DOHH2 (cell line): ENCODE measurements around the gene MEGF10.

Source experiments
- H3F3A ChIP-seq: fragments of 200-600 bp; sonication (generic), shearing (Covaris generic); 2 replicates; pipeline ENCODE4 v1.6.0; 2016; ENCODE audit warnings: antibody characterized with exemption, mild to moderate bottlenecking; ENCODE audit not compliant: control insufficient read depth, insufficient read depth
- H3K27ac ChIP-seq: fragments of 200-600 bp; sonication (generic); 2 replicates; pipeline ENCODE4 v1.5.1; 2014; ENCODE audit warnings: low read depth, mild to moderate bottlenecking, low read length, moderate library complexity
- H3K27me3 ChIP-seq: fragments of 200-600 bp; sonication (generic); 2 replicates; pipeline ENCODE4 v1.6.1; 2014; ENCODE audit warnings: mild to moderate bottlenecking, low read length, mixed read lengths; ENCODE audit not compliant: control insufficient read depth
- H3K36me3 ChIP-seq: fragments of 200-600 bp; sonication (generic); 2 replicates; pipeline ENCODE4 v1.6.1; 2014; ENCODE audit warnings: mild to moderate bottlenecking, low read length, moderate library complexity, mixed read lengths; ENCODE audit not compliant: control insufficient read depth
- H3K4me1 ChIP-seq: fragments of 200-600 bp; sonication (generic); 2 replicates; pipeline ENCODE4 v1.6.1; 2014; ENCODE audit warnings: mild to moderate bottlenecking, low read length, mixed read lengths; ENCODE audit not compliant: control insufficient read depth
- H3K4me2 ChIP-seq: fragments of 200-600 bp; sonication (generic); 2 replicates; pipeline ENCODE4 v1.6.0; 2014; ENCODE audit warnings: mild to moderate bottlenecking, low read length, moderate library complexity
- H3K4me3 ChIP-seq: fragments of 200-600 bp; sonication (generic); 2 replicates; pipeline ENCODE4 v1.5.1; 2014; ENCODE audit warnings: mild to moderate bottlenecking, low read length, mixed read lengths
- H3K79me2 ChIP-seq: fragments of 200-600 bp; sonication (generic); 2 replicates; pipeline ENCODE4 v1.6.1; 2014; ENCODE audit warnings: mild to moderate bottlenecking, low read length, mixed read lengths; ENCODE audit not compliant: control insufficient read depth
- H3K9me2 ChIP-seq: fragments of 200-600 bp; sonication (generic); replicated peaks from 2 replicates; pipeline ENCODE4 v1.6.1; 2014; ENCODE audit warnings: mild to moderate bottlenecking, low read length, mixed read lengths; ENCODE audit not compliant: control insufficient read depth
- H3K9me3 ChIP-seq: fragments of 200-600 bp; sonication (generic); 2 replicates; pipeline ENCODE4 v1.6.1; 2014; ENCODE audit warnings: antibody characterized with exemption, low read length, mixed read lengths; ENCODE audit not compliant: control insufficient read depth, insufficient read depth
- H4K20me1 ChIP-seq: fragments of 200-600 bp; sonication (generic); 2 replicates; pipeline ENCODE4 v1.6.0; 2014; ENCODE audit warnings: low read depth, mild to moderate bottlenecking, antibody characterized with exemption, low read length, moderate library complexity; ENCODE audit not compliant: control insufficient read depth, insufficient read depth
- EZH2phosphoT487 ChIP-seq: fragments of 200-600 bp; sonication (generic); IDR thresholded peaks from 2 replicates; pipeline ENCODE4 v1.6.1; 2017; ENCODE audit warnings: borderline replicate concordance, mild to moderate bottlenecking, antibody characterized with exemption, low read length, moderate library complexity, mixed read lengths
- TF ChIP-seq, protein P1 (sequence below): fragments of 200-600 bp; sonication (generic); IDR thresholded peaks from one replicate; pipeline ENCODE4 v1.5.1; 2014; ENCODE audit warnings: antibody characterized with exemption, mild to moderate bottlenecking, low read depth, low read length; ENCODE audit not compliant: poor library complexity, severe bottlenecking

MEGF10 gene

DNA sequence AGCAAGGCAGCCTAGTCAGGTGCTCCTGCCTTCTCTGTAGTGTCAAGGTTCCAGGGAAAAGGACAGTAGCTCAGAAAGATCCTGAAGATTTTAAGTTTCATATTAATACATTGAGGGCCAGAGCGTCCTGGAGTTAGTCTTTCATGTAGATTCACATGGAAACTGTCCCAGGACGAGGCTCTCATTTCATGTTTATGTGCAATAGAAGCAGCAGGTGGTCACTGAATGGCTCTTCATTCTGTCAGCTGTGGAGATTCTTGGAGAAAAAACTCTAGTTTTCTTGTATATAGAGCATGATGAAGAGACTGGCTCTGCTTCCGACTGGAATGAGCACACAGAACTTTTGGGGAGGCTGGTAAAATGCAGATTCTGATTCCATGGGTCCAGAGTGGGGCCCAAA is 54.3 kb downstream of the MEGF10 start:
- Histone ChIP-seq H3K79me2 (no peaks in the 10 kb centered on the region), H3K4me2 (no peak overlapping the region), H3K4me3 (no peak overlapping the region), H3F3A (no peaks in the 10 kb centered on the region), H3K27me3 (no peaks in the 10 kb centered on the region), H3K4me1 (no peaks in the 10 kb centered on the region), H3K9me2 (no peaks in the 10 kb centered on the region), H3K9me3 (no peaks in the 10 kb centered on the region), H3K27ac (no peak overlapping the region), H4K20me1 (no peaks in the 10 kb centered on the region), H3K36me3 (no peaks in the 10 kb centered on the region)
- TF ChIP-seq, protein P1, sequence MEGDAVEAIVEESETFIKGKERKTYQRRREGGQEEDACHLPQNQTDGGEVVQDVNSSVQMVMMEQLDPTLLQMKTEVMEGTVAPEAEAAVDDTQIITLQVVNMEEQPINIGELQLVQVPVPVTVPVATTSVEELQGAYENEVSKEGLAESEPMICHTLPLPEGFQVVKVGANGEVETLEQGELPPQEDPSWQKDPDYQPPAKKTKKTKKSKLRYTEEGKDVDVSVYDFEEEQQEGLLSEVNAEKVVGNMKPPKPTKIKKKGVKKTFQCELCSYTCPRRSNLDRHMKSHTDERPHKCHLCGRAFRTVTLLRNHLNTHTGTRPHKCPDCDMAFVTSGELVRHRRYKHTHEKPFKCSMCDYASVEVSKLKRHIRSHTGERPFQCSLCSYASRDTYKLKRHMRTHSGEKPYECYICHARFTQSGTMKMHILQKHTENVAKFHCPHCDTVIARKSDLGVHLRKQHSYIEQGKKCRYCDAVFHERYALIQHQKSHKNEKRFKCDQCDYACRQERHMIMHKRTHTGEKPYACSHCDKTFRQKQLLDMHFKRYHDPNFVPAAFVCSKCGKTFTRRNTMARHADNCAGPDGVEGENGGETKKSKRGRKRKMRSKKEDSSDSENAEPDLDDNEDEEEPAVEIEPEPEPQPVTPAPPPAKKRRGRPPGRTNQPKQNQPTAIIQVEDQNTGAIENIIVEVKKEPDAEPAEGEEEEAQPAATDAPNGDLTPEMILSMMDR = no peak
- no peak for TF ChIP-seq EZH2phosphoT487

DNA sequence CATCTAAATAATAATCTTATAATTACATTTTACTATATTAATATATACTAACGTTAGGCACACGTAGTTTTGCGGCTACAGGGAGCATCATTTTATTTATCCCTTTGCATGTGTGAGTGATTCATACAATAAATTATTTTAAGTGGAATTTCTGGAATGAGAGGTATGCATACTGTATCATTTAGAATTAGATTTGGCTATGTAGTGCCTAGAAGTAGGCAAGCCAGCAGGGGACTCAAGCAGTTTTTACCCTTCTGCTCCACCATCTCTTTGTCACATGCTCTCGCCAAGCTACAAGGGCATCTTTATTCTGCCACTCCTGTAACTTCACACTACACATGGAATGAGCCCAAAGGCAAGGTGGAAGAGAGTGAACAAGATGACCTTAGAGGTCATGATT is 60.8 kb downstream of the MEGF10 start:
- Histone ChIP-seq H3K79me2 (no peaks in the 10 kb centered on the region), H3K36me3 (no peaks in the 10 kb centered on the region), H3K9me2 (no peaks in the 10 kb centered on the region), H3K4me2 (no peak overlapping the region), H3K4me1 (no peaks in the 10 kb centered on the region), H3K27ac (no peak overlapping the region), H4K20me1 (no peaks in the 10 kb centered on the region), H3F3A (no peaks in the 10 kb centered on the region), H3K27me3 (peaks cover 7% of the 10 kb centered on the region; the same call in 1 of the 2 replicates), H3K4me3 (no peak overlapping the region), H3K9me3 (no peaks in the 10 kb centered on the region; the same call in 1 of the 2 replicates)
- no peak for TF ChIP-seq EZH2phosphoT487
- TF ChIP-seq, protein P1 = no peak

GRCh38 chr5:127352068-127352467 is 61.5 kb downstream of the MEGF10 start:
- Histone ChIP-seq H3K4me2 (no peak overlapping the region), H3K4me1 (no peaks in the 10 kb centered on the region), H3K9me3 (no peaks in the 10 kb centered on the region; the same call in 1 of the 2 replicates), H3K36me3 (no peaks in the 10 kb centered on the region), H4K20me1 (no peaks in the 10 kb centered on the region), H3K4me3 (no peak overlapping the region), H3K27ac (no peak overlapping the region), H3K27me3 (peaks cover 7% of the 10 kb centered on the region; the same call in 1 of the 2 replicates), H3F3A (no peaks in the 10 kb centered on the region), H3K9me2 (no peaks in the 10 kb centered on the region), H3K79me2 (no peaks in the 10 kb centered on the region)
- TF ChIP-seq EZH2phosphoT487 = no peak

DNA sequence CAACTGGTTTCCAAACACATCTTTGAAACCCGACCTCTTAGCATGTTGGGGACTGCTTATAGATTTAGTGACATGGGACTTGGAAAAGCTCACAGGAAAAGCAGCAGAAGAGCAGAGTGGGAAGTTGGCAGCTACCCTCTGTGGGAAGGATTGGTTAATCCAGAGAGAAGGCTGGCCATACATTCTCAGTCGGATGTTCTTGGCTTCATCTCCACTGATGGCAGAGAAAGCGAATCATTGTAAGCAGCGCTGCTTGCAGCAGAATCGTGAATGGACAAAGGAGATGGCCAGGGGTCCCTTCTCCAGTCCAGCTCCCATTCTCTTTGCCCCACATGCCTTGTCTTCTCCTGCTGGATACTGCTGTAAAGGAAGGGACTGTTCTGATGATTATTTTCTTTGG is 62.7 kb downstream of the MEGF10 start:
- Histone ChIP-seq H3K79me2 (no peaks in the 10 kb centered on the region), H3K9me2 (no peaks in the 10 kb centered on the region), H3K9me3 (no peaks in the 10 kb centered on the region; the same call in 1 of the 2 replicates), H3K27me3 (peaks cover 7% of the 10 kb centered on the region; the same call in 1 of the 2 replicates), H3F3A (no peaks in the 10 kb centered on the region), H3K4me2 (no peak overlapping the region), H3K36me3 (no peaks in the 10 kb centered on the region), H3K4me3 (no peak overlapping the region), H3K27ac (no peak overlapping the region), H3K4me1 (no peaks in the 10 kb centered on the region), H4K20me1 (no peaks in the 10 kb centered on the region)
- TF ChIP-seq, protein P1 = no peak
- TF ChIP-seq EZH2phosphoT487 = no peak
